Type B pancreatic cell (in vitro differentiated cells): ENCODE data around the gene AP3S1. TPM values are rescaled to one million over a fixed set of nuclear protein-coding genes. Genes with fewer than 3 reads are reported as not detected.

Experiments used
- DNase-seq: peaks from one replicate; pipeline ENCODE4 v3.0.0; 2021; ENCODE audit warnings: mixed read lengths; ENCODE audit not compliant: unreplicated experiment; ENCODE audit errors: extremely low spot score
- H3K27ac Mint-ChIP-seq: 2 replicates; pipeline ENCODE4 v1.8.0; 2021; ENCODE audit warnings: mild to moderate bottlenecking, mixed read lengths
- H3K27me3 Mint-ChIP-seq: 2 replicates; pipeline ENCODE4 v1.8.0; 2021; ENCODE audit warnings: mixed read lengths
- H3K36me3 Mint-ChIP-seq: 2 replicates; pipeline ENCODE4 v1.8.0; 2021; ENCODE audit warnings: mixed read lengths
- H3K4me1 Mint-ChIP-seq: one replicate; pipeline ENCODE4 v1.8.0; 2021; ENCODE audit warnings: mixed read lengths; ENCODE audit not compliant: unreplicated experiment
- H3K4me3 Mint-ChIP-seq: 2 replicates; pipeline ENCODE4 v1.8.0; 2021; ENCODE audit warnings: mild to moderate bottlenecking, mixed read lengths
- H3K9me3 Mint-ChIP-seq: 2 replicates; pipeline ENCODE4 v1.8.0; 2021; ENCODE audit warnings: mixed read lengths
- CTCF ChIP-seq: fragments of 200-600 bp; sonication (generic); conservative IDR thresholded peaks from 2 replicates; pipeline ENCODE4 v1.5.0; 2021; ENCODE audit warnings: antibody characterized with exemption, mild to moderate bottlenecking
- total RNA-seq: library from RNA; stranded (reverse); gene quantifications from 2 replicates; pipeline ENCODE4 v1.2.1, GENCODE V29; 2021; ENCODE audit warnings: low replicate concordance

The AP3S1 gene
- total RNA-seq, 1 donor from 2014 or later = 77.5 TPM

DNA sequence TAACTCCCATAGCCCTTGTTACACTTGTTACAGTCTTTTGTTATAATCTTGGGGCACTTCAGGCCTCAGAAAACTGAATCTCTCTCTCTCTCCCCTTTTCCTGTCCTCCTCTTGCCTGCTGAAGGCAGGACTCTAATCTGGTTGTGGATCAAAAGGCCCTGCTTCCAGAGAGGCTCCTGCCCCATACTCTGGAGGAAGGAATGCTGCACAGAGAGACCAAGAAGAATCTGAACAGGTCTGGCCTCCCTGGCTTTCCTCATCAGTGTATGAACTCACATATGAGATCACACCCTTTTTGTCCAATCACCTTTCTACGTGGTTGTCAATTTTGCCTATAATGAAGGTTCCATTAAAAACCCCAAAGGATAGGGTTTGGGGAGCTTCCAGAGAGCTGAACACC is 94.3 kb downstream of the AP3S1 start:
- Mint-ChIP-seq H3K4me1 (peaks cover 8% of the 10 kb centered on the region), H3K27me3 (no peaks in the 10 kb centered on the region), H3K27ac (no peak overlapping the region), H3K36me3 (no peaks in the 10 kb centered on the region), H3K9me3 (no peaks in the 10 kb centered on the region), H3K4me3 (no peak overlapping the region)
- TF ChIP-seq CTCF = no peak
- DNase-seq = no peak

DNA sequence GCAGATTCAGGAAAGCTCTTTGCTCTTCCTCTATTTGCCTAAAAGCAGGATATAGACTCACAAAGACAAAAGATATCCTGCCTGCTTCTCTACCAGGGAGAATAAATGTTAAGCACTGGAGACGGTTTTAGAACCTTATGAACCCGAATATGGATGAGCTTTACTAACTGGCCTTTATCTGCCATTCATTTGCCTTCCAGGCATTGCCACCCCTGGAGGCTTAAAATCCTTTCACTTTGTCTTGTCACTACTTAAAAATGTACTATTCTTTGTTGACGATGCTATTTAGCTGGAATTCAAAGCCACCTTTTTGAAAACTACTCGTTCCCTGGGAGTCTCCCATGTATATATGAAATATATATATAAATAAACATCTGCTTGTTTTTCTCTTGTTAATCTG is 97.3 kb downstream of the AP3S1 start:
- TF ChIP-seq CTCF = no peak
- Mint-ChIP-seq H3K27ac (no peak overlapping the region), H3K4me3 (no peak overlapping the region), H3K36me3 (no peaks in the 10 kb centered on the region), H3K4me1 (peaks cover 8% of the 10 kb centered on the region), H3K27me3 (no peaks in the 10 kb centered on the region), H3K9me3 (no peaks in the 10 kb centered on the region)
- DNase-seq = no peak

- Mint-ChIP-seq H3K4me1 (peaks cover 8% of the 10 kb centered on the region), H3K9me3 (no peaks in the 10 kb centered on the region), H3K27ac (no peak overlapping the region), H3K27me3 (no peaks in the 10 kb centered on the region), H3K4me3 (no peak overlapping the region), H3K36me3 (no peaks in the 10 kb centered on the region)
- no peak for TF ChIP-seq CTCF
- no peak for DNase-seq
Measured at GRCh38 chr5:115940080-115940810, 98.5 kb downstream of the AP3S1 start.

DNA sequence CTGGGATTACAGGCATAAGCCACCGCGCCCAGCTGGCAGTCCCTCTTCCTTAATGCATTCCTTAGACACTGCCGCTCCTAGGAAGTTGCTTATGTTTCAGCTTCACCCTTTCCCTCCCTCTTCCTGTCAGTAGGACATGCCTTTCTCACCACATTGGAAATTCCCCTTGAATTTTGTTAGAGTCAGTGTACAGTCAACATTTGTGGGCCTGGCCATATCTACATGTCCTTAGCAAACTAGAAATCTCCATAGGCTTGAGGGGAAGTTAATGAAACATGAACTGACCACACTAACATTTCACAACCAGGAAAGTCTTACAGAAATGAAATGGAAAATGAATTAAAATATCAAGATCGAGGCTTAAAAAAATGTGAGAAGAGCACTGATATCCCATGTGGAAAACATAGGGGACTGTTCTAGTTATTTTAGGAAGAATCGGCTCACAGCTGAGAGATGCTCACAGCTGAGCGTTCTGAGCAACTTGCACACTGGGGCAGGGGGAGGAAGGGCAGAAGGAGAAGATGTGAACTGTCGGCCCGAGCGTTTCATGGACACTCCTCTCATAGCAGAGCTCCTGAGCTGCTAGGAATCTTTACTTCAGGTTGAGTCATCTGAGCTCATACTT is 99.4 kb downstream of the AP3S1 start:
- TF ChIP-seq CTCF = no peak
- H3K4me3 Mint-ChIP-seq = no peak overlapping the region
- H3K27me3 Mint-ChIP-seq = no peaks in the 10 kb centered on the region
- H3K9me3 Mint-ChIP-seq = no peaks in the 10 kb centered on the region
- H3K27ac Mint-ChIP-seq = no peak overlapping the region
- peaks cover 8% of the 10 kb centered on the region for H3K4me1 Mint-ChIP-seq
- no peaks in the 10 kb centered on the region for H3K36me3 Mint-ChIP-seq
- DNase-seq = no peak

GRCh38 chr5:115944501-115944900 is 102.8 kb downstream of the AP3S1 start:
- Mint-ChIP-seq H3K4me1 (no peaks in the 10 kb centered on the region), H3K27ac (no peak overlapping the region), H3K4me3 (no peak overlapping the region), H3K27me3 (no peaks in the 10 kb centered on the region), H3K36me3 (no peaks in the 10 kb centered on the region), H3K9me3 (no peaks in the 10 kb centered on the region)
- DNase-seq = no peak
- TF ChIP-seq CTCF = no peak
